GM23338 (cell line): ENCODE data around the gene HAT1.

Source experiments
- CREB1 ChIP-seq: fragments of 250-450 bp; sonication (Bioruptor Pico); IDR thresholded peaks from 2 replicates; pipeline ENCODE4 v1.5.0; 2020; ENCODE audit warnings: low read depth, mild to moderate bottlenecking, moderate library complexity
- CTCF ChIP-seq, 2 experiments: fragments of 200-600 bp in 1 of 2; sonication (generic) in 1 of 2; conservative IDR thresholded peaks; 2 replicates each; pipeline versions ENCODE4 v1.5.1 to v1.6.1; 2016 to 2017; ENCODE audit warnings: antibody characterized with exemption in 2 of 2, low read depth in 2 of 2, mild to moderate bottlenecking in 2 of 2, moderate library complexity in 1 of 2
- EZH2 ChIP-seq: fragments of 200-600 bp; sonication (generic); IDR thresholded peaks from one replicate; pipeline ENCODE4 v1.8.0; 2017; ENCODE audit warnings: antibody characterized with exemption, mild to moderate bottlenecking, low read depth; ENCODE audit not compliant: unreplicated experiment
- EZH2phosphoT487 ChIP-seq: fragments of 200-600 bp; sonication (generic); IDR thresholded peaks from one replicate; pipeline ENCODE4 v1.8.1; 2018; ENCODE audit warnings: antibody characterized with exemption; ENCODE audit not compliant: unreplicated experiment
- JUNB ChIP-seq: IDR thresholded peaks from one replicate; pipeline ENCODE4 v1.6.1; 2016; ENCODE audit warnings: antibody characterized with exemption; ENCODE audit not compliant: unreplicated experiment
- NANOG ChIP-seq: IDR thresholded peaks from 2 replicates; pipeline ENCODE4 v1.6.1; 2016; ENCODE audit warnings: antibody characterized with exemption, borderline replicate concordance
- POLR2AphosphoS5 ChIP-seq: IDR thresholded peaks from 2 replicates; pipeline ENCODE4 v1.6.1; 2016; ENCODE audit warnings: antibody characterized with exemption, low read depth
- REST ChIP-seq: IDR thresholded peaks from one replicate; pipeline ENCODE4 v1.6.1; 2018; ENCODE audit warnings: antibody characterized with exemption; ENCODE audit not compliant: unreplicated experiment
- ZNF114 ChIP-seq: fragments of 250-450 bp; sonication (Bioruptor Pico); IDR thresholded peaks from 2 replicates; pipeline ENCODE4 v1.5.0; 2020; ENCODE audit warnings: mild to moderate bottlenecking, moderate library complexity
- TF ChIP-seq, protein P1 (sequence below): IDR thresholded peaks from 2 replicates; pipeline ENCODE4 v1.6.1; 2016; ENCODE audit warnings: antibody characterized with exemption

- no peak for TF ChIP-seq REST
- TF ChIP-seq CREB1 (CRISPR knock-in tag), result no peak
- TF ChIP-seq CTCF (conservative IDR thresholded peaks at IDR 0.05; ENCODE audit: low read depth in 2 of 2), result no peak
- TF ChIP-seq POLR2AphosphoS5, result no peak
- no peak for TF ChIP-seq EZH2
- no peak for TF ChIP-seq ZNF114 (CRISPR knock-in tag)
- no peak for TF ChIP-seq JUNB
- TF ChIP-seq EZH2phosphoT487, result no peak
- TF ChIP-seq NANOG, result no peak
- TF ChIP-seq, protein P1, sequence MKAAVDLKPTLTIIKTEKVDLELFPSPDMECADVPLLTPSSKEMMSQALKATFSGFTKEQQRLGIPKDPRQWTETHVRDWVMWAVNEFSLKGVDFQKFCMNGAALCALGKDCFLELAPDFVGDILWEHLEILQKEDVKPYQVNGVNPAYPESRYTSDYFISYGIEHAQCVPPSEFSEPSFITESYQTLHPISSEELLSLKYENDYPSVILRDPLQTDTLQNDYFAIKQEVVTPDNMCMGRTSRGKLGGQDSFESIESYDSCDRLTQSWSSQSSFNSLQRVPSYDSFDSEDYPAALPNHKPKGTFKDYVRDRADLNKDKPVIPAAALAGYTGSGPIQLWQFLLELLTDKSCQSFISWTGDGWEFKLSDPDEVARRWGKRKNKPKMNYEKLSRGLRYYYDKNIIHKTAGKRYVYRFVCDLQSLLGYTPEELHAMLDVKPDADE, result no peak
Observed at GRCh38 chr2:171902840-171903420, 19.3 kb upstream of the HAT1 start.
